ENCODE results near the gene INTS3. TPM values are rescaled to one million over a fixed set of nuclear protein-coding genes. Genes with fewer than 3 reads are reported as not detected.

The INTS3 gene
- total RNA-seq, 6 experiments from 2014 or later = 33.6 to 43.8 (median 36.4) TPM

GRCh38 chr1:153793973-153794615, 66.2 kb downstream of the INTS3 start:
- Mint-ChIP-seq H3K36me3 (ENCODE audit: low read depth) (no peaks in the 10 kb centered on the region), H3K27me3 (ENCODE audit: insufficient read depth) (no peaks in the 10 kb centered on the region; the same call in 1 of the 2 replicates), H3K9me3 (no peaks in the 10 kb centered on the region), H3K27ac (no peak overlapping the region), H3K4me1 (ENCODE audit: low read depth) (peaks cover 23% of the 10 kb centered on the region), H3K4me3 (no peak overlapping the region)
- no peak for DNase-seq
- TF ChIP-seq, protein P1, sequence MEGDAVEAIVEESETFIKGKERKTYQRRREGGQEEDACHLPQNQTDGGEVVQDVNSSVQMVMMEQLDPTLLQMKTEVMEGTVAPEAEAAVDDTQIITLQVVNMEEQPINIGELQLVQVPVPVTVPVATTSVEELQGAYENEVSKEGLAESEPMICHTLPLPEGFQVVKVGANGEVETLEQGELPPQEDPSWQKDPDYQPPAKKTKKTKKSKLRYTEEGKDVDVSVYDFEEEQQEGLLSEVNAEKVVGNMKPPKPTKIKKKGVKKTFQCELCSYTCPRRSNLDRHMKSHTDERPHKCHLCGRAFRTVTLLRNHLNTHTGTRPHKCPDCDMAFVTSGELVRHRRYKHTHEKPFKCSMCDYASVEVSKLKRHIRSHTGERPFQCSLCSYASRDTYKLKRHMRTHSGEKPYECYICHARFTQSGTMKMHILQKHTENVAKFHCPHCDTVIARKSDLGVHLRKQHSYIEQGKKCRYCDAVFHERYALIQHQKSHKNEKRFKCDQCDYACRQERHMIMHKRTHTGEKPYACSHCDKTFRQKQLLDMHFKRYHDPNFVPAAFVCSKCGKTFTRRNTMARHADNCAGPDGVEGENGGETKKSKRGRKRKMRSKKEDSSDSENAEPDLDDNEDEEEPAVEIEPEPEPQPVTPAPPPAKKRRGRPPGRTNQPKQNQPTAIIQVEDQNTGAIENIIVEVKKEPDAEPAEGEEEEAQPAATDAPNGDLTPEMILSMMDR (IDR thresholded peaks at IDR 0.05) = no peak

GRCh38 chr1:153794624-153795329, 66.9 kb downstream of the INTS3 start:
- no peaks in the 10 kb centered on the region for H3K36me3 Mint-ChIP-seq (ENCODE audit: low read depth)
- H3K9me3 Mint-ChIP-seq = no peaks in the 10 kb centered on the region
- no peaks in the 10 kb centered on the region; the same call in 1 of the 2 replicates for H3K27me3 Mint-ChIP-seq (ENCODE audit: insufficient read depth)
- H3K27ac Mint-ChIP-seq = no peak overlapping the region
- H3K4me3 Mint-ChIP-seq = no peak overlapping the region
- TF ChIP-seq, protein P1 (IDR thresholded peaks at IDR 0.05) = no peak
- peaks cover 22% of the 10 kb centered on the region for H3K4me1 Mint-ChIP-seq (ENCODE audit: low read depth)
- no peak for DNase-seq

- H3K27ac Mint-ChIP-seq = no peak overlapping the region
- DNase-seq = no peak
- peaks cover 16% of the 10 kb centered on the region for H3K4me1 Mint-ChIP-seq (ENCODE audit: low read depth)
- TF ChIP-seq, protein P1 (IDR thresholded peaks at IDR 0.05) = no peak
- H3K36me3 Mint-ChIP-seq (ENCODE audit: low read depth) = no peaks in the 10 kb centered on the region
- H3K9me3 Mint-ChIP-seq = no peaks in the 10 kb centered on the region
- H3K4me3 Mint-ChIP-seq = no peak overlapping the region
- H3K27me3 Mint-ChIP-seq (ENCODE audit: insufficient read depth) = no peaks in the 10 kb centered on the region; the same call in 1 of the 2 replicates
Observed at GRCh38 chr1:153795330-153795837, 67.5 kb downstream of the INTS3 start.

DNA sequence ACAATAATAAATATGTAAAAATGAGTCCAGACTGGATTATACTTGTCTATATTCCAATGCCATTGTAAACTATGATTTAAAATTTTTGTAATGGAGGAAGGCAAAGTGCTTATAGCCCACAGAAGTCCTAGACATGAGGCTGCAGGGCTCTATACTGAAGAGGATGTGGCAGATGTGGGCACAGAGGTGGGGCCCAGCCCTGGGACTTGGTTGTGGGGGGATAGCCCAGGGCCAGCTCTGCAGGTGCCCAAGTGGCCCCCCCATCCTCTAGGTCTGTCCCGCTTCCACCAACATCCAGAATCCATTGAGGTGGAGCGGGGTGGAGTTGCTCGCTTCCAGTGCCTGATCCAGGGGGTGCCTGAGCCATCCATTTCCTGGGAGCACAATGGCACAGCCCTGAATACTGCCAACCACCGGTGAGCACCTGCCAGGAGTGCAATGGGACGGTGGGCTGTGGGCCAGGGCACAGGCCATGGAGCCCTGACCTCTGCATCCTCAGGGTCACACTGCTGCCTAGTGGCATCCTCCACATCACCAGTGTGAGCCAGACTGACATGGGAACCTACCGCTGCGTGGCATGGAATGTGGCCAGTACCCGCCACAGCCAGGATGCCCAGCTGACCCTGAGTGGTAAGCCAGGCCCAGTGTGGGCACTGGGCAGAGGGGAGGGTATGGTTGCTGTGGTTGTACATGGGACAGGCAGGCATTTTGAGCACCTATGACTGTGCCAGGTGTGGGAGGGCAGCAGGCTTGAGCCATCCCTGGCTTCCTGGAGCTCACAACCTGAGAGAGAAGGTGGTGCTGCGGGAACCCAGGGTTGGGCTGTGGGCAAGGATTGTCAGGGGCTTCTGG, 68.3 kb downstream of the INTS3 start:
- H3K27ac Mint-ChIP-seq = no peak overlapping the region
- H3K36me3 Mint-ChIP-seq (ENCODE audit: low read depth) = no peaks in the 10 kb centered on the region
- no peaks in the 10 kb centered on the region for H3K9me3 Mint-ChIP-seq
- H3K4me1 Mint-ChIP-seq (ENCODE audit: low read depth) = peaks cover 9% of the 10 kb centered on the region
- DNase-seq = no peak
- no peak overlapping the region for H3K4me3 Mint-ChIP-seq
- peaks cover 2% of the 10 kb centered on the region for H3K27me3 Mint-ChIP-seq (ENCODE audit: insufficient read depth)
- TF ChIP-seq, protein P1 (IDR thresholded peaks at IDR 0.05) = no peak

All from HFFc6 (cell line).